Stomach (tissue), 4 donors: ENCODE measurements around the gene DDX55.

ENCODE experiments used
- EP300 ChIP-seq: sonication (generic); formaldehyde crosslinking; IDR thresholded peaks from one replicate; pipeline ENCODE4 v1.6.1; 2017; ENCODE audit warnings: antibody characterized with exemption
- POLR2A ChIP-seq, 4 donors: fragments of 450-650 bp; IDR thresholded peaks; one replicate each; pipeline ENCODE4 v1.6.1; 2016; ENCODE audit warnings: antibody characterized with exemption in 4 of 4, control low read depth in 2 of 4, mild to moderate bottlenecking in 1 of 4, moderate library complexity in 1 of 4
- TF ChIP-seq, protein P1 (sequence below), 7 experiments: fragments of 450-650 bp in 4 of 7; fragments of 200-600 bp in 3 of 7; sonication (generic) in 3 of 7; IDR thresholded peaks; one replicate each; pipeline ENCODE4 v1.5.1; 2016 to 2019; ENCODE audit warnings: antibody characterized with exemption in 7 of 7, control low read depth in 2 of 7, mild to moderate bottlenecking in 1 of 7

DNA sequence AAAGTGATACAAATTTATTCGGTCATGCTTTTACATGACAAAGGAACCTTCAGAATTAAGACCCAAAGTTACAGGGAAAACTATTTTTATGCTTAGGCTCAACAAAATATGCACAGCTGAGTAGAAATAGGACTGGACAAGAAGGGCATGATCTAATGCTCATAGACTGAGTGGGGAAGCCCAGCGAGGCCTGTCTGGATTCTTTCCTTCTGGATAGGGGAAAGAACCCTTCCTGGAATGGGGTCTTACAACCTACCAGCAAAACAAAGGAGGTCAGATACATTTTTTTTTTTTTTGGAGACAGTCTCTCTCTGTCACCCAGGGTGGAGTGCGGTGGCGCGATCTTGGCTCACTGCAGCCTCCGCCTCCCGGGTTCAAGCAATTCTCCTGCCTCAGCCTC, 2.2 kb upstream of the DDX55 start:
- TF ChIP-seq, protein P1, sequence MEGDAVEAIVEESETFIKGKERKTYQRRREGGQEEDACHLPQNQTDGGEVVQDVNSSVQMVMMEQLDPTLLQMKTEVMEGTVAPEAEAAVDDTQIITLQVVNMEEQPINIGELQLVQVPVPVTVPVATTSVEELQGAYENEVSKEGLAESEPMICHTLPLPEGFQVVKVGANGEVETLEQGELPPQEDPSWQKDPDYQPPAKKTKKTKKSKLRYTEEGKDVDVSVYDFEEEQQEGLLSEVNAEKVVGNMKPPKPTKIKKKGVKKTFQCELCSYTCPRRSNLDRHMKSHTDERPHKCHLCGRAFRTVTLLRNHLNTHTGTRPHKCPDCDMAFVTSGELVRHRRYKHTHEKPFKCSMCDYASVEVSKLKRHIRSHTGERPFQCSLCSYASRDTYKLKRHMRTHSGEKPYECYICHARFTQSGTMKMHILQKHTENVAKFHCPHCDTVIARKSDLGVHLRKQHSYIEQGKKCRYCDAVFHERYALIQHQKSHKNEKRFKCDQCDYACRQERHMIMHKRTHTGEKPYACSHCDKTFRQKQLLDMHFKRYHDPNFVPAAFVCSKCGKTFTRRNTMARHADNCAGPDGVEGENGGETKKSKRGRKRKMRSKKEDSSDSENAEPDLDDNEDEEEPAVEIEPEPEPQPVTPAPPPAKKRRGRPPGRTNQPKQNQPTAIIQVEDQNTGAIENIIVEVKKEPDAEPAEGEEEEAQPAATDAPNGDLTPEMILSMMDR (IDR thresholded peaks at IDR 0.05), result no peak
- no peak for TF ChIP-seq POLR2A (IDR thresholded peaks at IDR 0.05)
- no peak for TF ChIP-seq EP300
